SU-DHL-6 (cell line): ENCODE measurements around the gene FNTB.

Source experiments
- H2AFZ ChIP-seq: fragments of 200-600 bp; sonication (generic); 2 replicates; pipeline ENCODE4 v1.6.1; 2014; ENCODE audit warnings: low read depth, mild to moderate bottlenecking, moderate library complexity, mixed read lengths, antibody characterized with exemption, low read length; ENCODE audit not compliant: severe bottlenecking
- H3F3A ChIP-seq: fragments of 200-600 bp; shearing (Covaris generic); 2 replicates; pipeline ENCODE4 v1.6.0; 2016; ENCODE audit warnings: antibody characterized with exemption, mild to moderate bottlenecking; ENCODE audit not compliant: insufficient read depth
- H3K27ac ChIP-seq: fragments of 200-600 bp; sonication (generic); 2 replicates; pipeline ENCODE4 v1.5.1; 2016; ENCODE audit warnings: low read depth, mild to moderate bottlenecking, low read length, moderate library complexity, mixed read lengths
- H3K27me3 ChIP-seq: fragments of 200-600 bp; sonication (generic), shearing (Covaris generic); 2 replicates; pipeline ENCODE4 v1.6.0; 2014; ENCODE audit warnings: mild to moderate bottlenecking, low read length
- H3K36me3 ChIP-seq: fragments of 200-600 bp; sonication (generic); 2 replicates; pipeline ENCODE4 v1.6.1; 2014; ENCODE audit warnings: mild to moderate bottlenecking, low read length, mixed read lengths
- H3K4me2 ChIP-seq: fragments of 300-600, 200-600 bp; shearing (Covaris generic), sonication (generic); 2 replicates; pipeline ENCODE4 v1.6.0; 2014; ENCODE audit warnings: low read length, low read depth, mild to moderate bottlenecking; ENCODE audit not compliant: poor library complexity, severe bottlenecking
- H3K4me3 ChIP-seq: fragments of 200-600 bp; sonication (generic); 2 replicates; pipeline ENCODE4 v1.5.1; 2014; ENCODE audit warnings: antibody characterized with exemption, low read length, mild to moderate bottlenecking, mixed read lengths; ENCODE audit not compliant: insufficient read depth, poor library complexity, severe bottlenecking
- H3K79me2 ChIP-seq: fragments of 200-600 bp; sonication (generic); 2 replicates; pipeline ENCODE4 v1.6.1; 2014; ENCODE audit warnings: mild to moderate bottlenecking, low read length, moderate library complexity; ENCODE audit not compliant: insufficient read depth
- H3K9ac ChIP-seq: fragments of 200-600 bp; sonication (generic); 2 replicates; pipeline ENCODE4 v1.7.0; 2014; ENCODE audit warnings: mild to moderate bottlenecking, low read length
- H3K9me2 ChIP-seq: fragments of 200-600 bp; sonication (generic); replicated peaks from 2 replicates; pipeline ENCODE4 v1.6.1; 2014; ENCODE audit warnings: low read length; ENCODE audit not compliant: insufficient read depth
- H3K9me3 ChIP-seq: fragments of 200-600 bp; sonication (generic); 2 replicates; pipeline ENCODE4 v1.6.1; 2014; ENCODE audit warnings: low read length, mixed read lengths; ENCODE audit not compliant: insufficient read depth
- H4K20me1 ChIP-seq: fragments of 200-600 bp; sonication (generic); 2 replicates; pipeline ENCODE4 v1.6.1; 2014; ENCODE audit warnings: low read depth, mild to moderate bottlenecking, antibody characterized with exemption, low read length, moderate library complexity, mixed read lengths
- CTCF ChIP-seq: fragments of 200-600 bp; sonication (generic); IDR thresholded peaks from one replicate; pipeline ENCODE4 v1.5.1; 2017; ENCODE audit warnings: antibody characterized with exemption, mild to moderate bottlenecking, low read length, moderate library complexity; ENCODE audit not compliant: insufficient read depth, poor library complexity, severe bottlenecking
- EZH2phosphoT487 ChIP-seq: fragments of 200-600 bp; sonication (generic), shearing (Covaris generic); conservative IDR thresholded peaks from 2 replicates; pipeline ENCODE4 v1.6.1; 2018; ENCODE audit warnings: mild to moderate bottlenecking, antibody characterized with exemption, low read length, moderate library complexity, mixed read lengths

Gene FNTB

DNA sequence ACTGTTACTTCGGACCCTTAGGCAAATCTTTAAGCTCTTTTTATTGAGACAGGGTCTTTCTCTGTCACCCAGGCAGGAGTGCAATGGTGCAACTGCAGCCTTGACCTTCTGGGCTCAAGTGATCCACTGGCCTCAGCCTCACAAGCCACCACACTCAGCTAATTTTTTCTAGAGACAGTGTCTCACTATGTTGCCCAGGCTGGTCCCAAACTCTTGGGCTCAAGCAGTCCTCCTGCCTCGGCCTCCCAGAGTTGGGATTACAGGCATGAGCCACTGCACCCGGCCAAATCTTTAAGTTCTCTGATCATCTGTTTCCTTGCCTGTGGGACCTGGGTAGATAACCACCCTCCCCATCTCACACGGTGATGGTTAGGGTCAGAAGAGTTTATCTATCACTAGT is 41.8 kb upstream of the FNTB start:
- no peaks in the 10 kb centered on the region for H3K36me3 ChIP-seq
- no peak overlapping the region for H3K4me2 ChIP-seq
- no peaks in the 10 kb centered on the region for H3F3A ChIP-seq
- no peaks in the 10 kb centered on the region for H3K9me2 ChIP-seq
- H4K20me1 ChIP-seq = no peaks in the 10 kb centered on the region
- TF ChIP-seq CTCF = no peak
- no peak for TF ChIP-seq EZH2phosphoT487
- no peak overlapping the region for H3K27ac ChIP-seq
- no peak overlapping the region for H3K9ac ChIP-seq
- H3K4me3 ChIP-seq = no peak overlapping the region
- H2AFZ ChIP-seq = no peak overlapping the region
- H3K27me3 ChIP-seq = no peaks in the 10 kb centered on the region
- H3K9me3 ChIP-seq = no peaks in the 10 kb centered on the region
- H3K79me2 ChIP-seq = no peaks in the 10 kb centered on the region

DNA sequence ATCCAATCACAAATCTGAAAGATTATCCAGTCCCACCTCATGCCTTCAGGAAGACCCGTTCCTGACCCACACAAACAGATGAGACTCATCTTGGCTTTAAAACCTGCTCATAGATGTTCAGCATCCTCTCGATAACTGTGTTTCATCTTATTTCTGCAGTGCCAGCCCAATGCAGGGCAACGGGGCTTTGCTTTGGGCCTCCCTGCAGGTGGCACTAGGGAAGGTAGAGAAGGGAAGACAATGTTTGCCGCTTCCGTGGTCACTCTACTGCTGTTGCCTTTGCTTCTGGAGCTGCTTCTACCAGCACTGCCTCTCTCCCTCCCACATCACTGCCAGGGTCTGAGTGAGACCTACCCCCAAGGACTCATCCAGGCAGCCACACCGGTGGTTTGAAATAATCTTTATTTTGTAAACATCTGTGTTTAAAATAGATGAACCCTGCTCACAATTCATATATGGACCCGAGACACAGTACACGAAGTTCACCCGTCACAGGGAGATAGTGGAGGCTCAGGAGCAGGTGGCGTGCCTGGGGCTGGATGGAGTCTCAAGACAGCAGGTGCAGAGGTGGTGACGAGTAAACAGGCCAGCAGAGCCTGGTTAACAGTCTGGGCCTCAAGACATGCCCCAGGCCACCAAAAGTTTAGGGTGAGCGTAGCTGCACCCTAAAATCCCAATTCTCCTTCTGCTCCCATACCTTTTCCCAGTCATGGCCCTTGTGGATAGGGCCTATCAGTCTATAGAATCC is 41.1 kb upstream of the FNTB start:
- no peak overlapping the region for H3K27ac ChIP-seq
- H3F3A ChIP-seq = no peaks in the 10 kb centered on the region
- no peaks in the 10 kb centered on the region for H3K9me3 ChIP-seq
- no peaks in the 10 kb centered on the region for H3K79me2 ChIP-seq
- H2AFZ ChIP-seq = no peak overlapping the region
- TF ChIP-seq CTCF (no peak), EZH2phosphoT487 (no peak)
- no peak overlapping the region for H3K9ac ChIP-seq
- H3K36me3 ChIP-seq = no peaks in the 10 kb centered on the region
- no peaks in the 10 kb centered on the region for H3K27me3 ChIP-seq
- no peaks in the 10 kb centered on the region for H3K9me2 ChIP-seq
- H4K20me1 ChIP-seq = no peaks in the 10 kb centered on the region
- no peak overlapping the region for H3K4me2 ChIP-seq
- no peak overlapping the region for H3K4me3 ChIP-seq

DNA sequence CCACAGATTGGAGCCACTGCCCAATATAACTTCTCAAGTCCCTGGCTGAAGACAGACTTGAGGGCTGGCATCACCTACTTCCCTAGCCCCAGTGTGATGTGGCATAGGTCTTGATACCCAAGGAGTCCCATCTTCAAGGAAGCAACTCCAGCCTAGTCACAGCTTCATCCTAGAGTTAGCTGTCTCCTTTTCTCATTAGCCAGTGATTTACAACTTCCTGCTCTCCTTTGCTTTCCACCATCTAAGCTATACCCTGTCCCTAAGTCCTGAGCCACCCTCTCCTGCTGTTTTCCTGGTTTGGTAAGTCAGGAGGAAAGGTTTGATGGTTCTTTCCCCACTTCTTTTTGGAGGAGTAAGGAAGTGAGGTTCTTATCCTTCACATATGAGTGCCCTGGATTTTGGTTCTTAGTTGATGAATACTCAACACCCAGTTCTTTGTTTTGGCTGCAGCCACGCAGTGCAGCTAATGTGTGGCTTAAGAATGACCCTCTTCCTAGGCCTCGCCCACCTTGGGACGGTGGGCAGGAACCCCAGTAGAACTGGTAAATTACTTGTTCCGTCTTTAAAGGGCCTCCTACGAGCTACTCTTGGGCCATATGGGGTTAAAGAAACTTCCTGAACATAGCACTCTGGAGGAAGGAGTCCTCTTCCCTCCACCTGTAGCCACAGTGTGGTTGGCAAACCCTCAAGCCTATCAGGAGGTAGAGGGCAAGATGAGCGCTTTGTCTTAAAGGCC is 40.2 kb upstream of the FNTB start:
- Histone ChIP-seq H3F3A (no peaks in the 10 kb centered on the region), H4K20me1 (no peaks in the 10 kb centered on the region), H3K9ac (no peak overlapping the region), H3K27me3 (no peaks in the 10 kb centered on the region), H3K4me3 (no peak overlapping the region), H3K27ac (no peak overlapping the region), H3K9me2 (no peaks in the 10 kb centered on the region), H2AFZ (no peak overlapping the region), H3K9me3 (no peaks in the 10 kb centered on the region), H3K4me2 (no peak overlapping the region), H3K36me3 (no peaks in the 10 kb centered on the region), H3K79me2 (no peaks in the 10 kb centered on the region)
- TF ChIP-seq EZH2phosphoT487 = no peak
- no peak for TF ChIP-seq CTCF
